GM21723 (cell line): ENCODE measurements around the gene TNNT3.

Experiments used
- ATAC-seq: cut with Tn5 transposase; IDR thresholded peaks from one replicate; pipeline ENCODE4 v1.9.1; 2021; ENCODE audit warnings: mild to moderate bottlenecking, moderate library complexity; ENCODE audit not compliant: unreplicated experiment

Gene TNNT3

DNA sequence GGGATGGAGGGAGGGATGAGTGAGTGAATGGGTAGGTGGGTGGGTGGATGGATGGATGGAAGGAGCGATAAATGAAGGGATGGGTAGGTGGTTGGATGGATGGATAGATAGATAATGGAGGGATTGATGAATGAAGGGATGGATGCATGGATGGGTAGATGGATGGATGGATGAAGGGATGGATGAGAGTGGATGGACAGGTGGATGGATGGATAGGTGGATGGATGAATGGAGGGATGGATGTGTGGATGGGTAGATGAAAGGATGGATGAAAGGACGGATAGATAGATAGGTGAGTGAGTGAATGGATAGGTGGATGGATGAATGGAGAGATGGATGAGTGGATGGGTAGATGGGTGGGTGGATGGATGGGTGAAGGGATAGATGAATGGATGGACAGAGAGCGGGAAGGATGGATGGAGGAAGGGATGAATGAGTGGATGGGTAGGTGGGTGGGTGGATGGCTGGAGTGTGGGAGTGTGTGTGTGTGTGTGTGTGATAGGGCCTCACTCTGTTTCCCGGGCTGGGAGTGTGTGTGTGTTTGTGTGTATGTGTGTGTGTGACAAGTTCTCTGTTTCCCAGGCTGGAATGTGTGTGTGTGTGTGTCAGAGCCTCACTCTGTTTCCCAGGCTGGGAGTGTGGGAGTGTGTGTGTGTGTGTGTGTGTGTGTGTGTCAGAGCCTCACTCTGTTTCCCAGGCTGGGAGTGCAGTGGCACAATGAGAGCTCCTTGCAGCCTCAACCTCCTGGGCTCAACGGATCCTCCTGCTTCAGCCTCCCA lies 25.7 kb upstream of the TNNT3 start:
- no peak for ATAC-seq

DNA sequence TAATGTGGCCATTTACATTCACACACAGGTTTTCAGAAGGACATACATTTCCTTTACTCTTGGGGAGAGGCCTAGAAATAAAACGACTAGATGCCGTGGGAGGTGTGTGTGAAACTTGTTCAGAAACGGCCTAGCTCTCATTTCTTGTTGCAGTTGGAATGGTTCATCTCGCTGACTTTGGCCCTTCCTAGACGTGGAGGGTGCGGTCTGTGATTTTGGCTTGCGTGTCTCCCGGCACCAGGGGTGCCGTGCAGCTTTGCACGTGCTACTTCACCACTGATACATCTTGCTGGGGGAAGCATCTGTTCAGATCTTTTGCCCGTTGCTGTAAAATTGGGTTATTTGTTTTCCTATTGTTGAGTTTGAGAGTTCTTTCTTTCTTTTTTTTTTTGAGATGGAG lies 24.7 kb upstream of the TNNT3 start:
- no peak for ATAC-seq

DNA sequence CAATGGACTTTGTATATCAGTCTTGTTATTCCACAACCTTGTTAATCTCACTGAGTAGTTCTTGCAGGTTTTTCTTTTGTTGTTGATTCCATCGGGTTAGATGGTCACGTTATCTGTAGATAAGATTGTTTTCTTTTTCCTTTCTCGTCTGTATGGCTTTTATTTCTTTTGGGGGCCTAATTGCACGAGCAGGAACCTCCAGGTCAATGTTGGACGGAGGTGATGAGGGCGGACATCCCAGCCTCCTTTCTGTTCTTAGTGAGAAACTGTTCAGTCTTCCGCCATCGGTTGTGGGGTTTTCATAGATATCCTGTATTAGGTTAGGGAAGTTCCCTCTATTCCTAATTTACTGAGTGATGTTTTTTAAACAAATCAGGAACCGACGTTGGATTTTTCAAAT lies 23.0 kb upstream of the TNNT3 start:
- ATAC-seq: no peak

DNA sequence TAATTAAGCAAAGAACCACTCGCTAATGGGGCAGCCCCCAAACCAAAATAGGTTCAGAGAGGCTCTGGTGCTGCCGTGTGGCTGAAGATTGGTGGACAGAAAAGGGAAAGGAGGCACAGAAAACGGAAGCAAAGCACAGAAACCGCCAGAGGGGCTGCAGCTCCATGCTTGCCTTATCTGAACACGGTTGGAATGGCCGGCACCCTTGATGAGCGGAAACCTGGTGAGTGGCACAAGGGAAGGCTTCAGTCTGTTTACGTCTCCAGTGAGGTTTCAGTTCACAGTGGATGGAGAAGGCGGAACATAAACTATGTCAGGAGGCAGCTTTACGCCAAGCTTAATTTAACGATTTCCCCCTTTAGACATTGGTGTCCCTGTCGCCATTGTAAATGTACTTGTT lies 22.6 kb upstream of the TNNT3 start:
- no peak for ATAC-seq

DNA sequence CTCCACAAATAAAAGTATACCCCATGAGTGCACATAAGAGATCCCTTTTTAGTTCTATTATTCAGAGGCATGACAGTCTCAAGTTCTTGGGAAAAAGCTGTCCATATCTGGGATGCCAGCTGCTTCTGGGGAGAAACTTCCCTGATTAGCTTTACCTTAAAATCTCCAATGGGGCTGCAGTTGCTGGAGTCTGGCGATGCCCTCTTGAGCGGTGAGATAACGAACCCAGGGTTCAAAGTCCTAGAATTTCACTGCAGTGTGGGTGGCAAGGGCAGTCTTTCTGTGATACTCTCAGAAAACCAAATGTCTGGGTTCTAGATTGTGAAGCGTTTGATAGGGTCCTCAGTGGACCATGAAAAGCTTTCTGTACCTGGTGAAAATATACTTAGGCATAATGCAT lies 20.4 kb upstream of the TNNT3 start:
- no peak for ATAC-seq

DNA sequence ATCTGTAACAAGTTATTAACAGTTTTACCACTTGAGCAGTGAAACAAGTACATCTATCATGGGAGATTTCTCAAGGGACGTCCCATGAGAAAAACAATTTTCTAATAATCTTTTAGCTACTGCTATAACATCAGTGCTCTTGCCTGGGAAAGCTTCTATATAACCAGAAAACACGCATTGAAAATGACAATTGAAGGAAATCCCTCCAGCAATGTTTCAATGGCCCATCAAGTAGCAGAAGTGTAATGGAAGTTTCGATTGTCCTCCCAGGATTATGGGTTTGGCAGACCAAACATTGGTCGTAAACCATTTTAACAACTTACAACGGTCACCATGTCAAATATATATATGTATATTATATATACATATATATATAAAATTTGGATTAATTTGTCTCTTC lies 19.8 kb upstream of the TNNT3 start:
- ATAC-seq: no peak

DNA sequence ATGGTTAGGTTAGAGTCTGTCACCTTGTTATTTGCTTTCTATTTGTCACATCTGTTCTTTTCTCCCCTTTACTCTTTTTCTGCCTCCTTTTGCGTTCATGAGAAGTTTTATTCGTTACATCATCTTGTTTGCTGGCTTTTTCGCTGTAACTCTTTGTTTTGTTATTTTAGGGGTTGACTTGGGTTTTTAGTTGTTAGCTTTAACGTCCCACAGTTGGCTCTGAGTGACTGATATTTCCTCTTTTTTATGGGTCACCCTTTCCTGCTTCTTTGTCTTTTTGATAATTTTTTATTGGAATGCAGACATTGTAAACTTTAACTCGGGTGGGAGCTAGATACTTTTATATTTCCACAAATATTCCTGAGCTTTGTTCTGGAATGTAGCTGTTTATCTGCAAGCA lies 13.3 kb upstream of the TNNT3 start:
- ATAC-seq: no peak

DNA sequence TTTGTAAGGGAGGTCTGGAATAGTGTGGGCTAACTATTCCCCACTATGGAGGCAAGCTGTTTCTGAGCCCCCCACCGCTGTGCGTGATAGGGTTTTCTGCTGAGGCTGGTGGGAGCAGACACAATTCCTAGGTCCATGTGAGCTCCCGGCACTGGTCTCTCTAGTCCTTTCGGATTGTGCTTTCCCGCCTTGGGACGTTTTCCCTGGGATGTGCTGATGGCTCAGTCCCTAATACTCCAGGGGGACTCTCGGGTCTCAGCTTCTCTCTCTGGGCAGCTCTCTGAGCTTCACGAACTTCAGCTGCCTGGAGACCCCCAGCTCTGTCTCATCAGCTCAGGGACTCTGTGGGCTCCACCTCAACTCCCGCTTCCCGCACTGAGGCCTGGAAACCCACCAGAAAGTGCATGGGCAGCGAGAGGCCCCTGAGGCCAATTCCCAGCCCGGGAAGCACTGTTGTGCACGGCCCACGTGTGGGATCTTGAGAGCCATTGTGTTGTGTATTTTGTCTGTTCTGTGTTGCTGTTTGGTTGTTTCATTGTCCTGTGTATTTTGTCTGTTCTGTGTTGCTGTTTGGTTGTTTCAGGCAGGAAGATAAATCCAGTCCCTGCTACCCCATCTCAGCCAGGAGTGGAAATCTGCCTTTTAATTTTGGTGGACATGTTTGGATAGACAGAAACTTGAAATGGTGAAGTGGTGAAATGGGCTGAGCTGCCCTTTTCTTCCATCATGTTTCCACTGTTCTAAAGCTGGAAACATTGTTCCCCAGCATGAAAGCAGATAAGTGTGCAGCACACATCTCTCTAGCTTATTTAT lies 12.7 kb upstream of the TNNT3 start:
- ATAC-seq: no peak

DNA sequence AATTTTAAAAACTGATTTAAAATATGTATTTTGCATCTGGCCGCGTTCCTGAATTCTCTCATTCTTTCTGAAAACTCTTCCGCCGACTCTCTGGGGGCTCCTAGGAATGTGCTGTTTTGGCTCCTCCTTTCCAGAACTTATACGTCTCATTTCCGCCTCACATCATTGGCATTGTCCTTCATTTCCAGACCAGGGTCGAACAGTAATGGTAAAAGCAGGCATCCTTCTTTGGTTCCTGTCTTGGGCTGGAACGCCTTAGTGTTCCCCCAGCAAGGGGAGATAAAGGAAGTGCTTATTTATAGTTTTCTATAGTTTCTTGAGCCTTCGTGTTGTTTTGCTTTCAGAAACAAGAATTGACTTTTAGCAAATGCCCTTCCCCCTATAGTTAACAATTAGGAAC lies 10.9 kb upstream of the TNNT3 start:
- ATAC-seq: no peak

DNA sequence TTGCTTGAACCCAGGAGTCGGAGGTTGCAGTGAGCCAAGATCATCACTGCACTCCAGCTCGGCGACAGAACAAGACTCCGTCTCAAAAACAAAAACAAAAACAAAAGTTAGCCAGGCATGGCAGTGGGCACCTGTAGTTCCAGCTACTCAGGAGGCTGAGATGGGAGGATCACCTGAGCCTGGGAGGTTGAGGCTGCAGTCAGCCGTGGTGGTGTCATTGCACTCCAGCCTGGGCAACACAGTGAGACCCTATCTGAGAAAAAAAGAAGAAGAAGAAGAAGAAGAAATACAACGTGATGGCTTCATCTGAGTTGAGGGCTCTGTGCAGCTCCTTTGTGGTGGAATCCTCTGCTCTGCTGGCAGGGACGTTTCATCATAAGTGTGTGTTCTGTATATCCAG lies 10.0 kb upstream of the TNNT3 start:
- no peak for ATAC-seq

DNA sequence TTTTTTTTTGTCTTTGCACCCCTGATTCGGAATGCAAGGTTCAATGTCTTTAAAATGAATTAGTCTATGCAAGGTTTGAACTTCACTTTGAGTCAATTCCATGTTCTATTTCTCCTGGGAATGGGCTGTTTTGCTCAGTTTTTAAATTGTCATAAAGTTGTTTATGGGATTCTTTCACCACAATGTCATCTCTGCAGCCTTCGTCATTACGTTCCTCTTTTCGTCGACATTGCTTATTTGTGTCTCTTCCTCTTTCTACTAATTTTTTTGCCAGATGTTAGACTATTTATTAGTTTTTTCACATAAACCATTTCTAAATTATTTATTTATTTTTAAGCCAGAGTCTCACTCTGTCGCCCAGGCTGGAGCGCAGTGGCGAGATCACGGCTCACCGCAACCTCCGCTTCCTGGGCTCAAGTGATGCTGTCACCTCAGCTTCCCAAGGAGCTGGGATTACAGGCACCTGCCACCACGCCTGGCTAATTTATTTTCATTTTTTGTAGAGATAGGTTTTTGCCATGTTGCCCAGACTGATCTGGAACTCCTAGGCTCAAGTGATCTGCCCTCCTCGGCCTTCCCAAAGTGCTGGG lies 7.1 kb upstream of the TNNT3 start:
- no peak for ATAC-seq

DNA sequence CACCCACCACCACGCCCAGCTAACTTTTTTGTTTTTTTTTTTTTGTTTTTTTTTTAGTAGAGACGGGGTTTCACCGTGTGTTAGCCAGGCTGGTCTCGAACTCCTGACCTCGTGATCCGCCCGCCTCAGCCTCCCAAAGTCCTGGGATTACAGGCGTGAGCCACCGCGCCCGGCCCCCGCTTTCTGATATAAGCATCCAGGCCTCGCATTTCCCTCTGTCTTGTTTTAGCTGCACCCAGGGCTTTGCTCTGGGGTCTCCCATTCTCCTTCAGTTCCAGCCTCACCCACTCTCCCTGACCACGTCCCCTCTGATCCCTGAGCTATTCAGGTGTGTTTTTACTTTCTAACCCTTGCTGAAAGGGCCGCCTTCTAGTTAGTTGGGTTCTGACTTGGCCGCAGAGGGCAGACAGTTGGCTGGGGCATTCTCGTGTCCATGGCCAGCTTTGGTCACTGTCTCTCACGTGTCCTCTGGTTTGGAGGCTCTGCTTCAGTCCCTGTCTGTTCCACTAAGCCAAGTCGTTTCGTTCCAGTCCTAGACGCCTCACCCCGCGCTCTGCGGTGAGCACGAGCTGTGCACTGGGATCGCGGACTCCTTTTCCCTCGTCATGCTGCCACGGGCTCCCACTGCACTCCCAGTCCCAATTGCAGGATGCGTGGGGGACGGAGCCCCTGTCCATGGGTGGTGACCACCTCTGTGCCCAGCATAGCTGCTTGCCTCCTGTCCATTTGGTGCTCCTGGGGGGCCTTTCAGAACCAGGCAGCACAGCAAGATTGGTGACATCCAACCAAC lies 6.0 kb upstream of the TNNT3 start:
- ATAC-seq: no peak

DNA sequence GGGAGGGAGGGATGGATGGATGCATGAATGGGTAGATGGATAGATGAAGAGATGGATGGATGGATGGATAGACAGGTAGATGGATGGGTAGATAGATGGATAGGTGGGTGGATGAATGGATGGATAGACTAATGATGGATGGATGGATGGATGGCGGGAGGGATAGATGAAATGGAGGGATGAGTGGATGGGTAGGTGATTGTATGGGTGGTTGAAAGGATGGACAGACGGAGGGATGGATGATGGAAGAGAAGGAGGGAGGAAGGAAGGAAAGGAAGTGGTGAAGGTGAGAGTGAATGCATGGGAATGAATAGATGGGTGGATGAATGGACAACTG lies 3.7 kb upstream of the TNNT3 start:
- no peak for ATAC-seq

DNA sequence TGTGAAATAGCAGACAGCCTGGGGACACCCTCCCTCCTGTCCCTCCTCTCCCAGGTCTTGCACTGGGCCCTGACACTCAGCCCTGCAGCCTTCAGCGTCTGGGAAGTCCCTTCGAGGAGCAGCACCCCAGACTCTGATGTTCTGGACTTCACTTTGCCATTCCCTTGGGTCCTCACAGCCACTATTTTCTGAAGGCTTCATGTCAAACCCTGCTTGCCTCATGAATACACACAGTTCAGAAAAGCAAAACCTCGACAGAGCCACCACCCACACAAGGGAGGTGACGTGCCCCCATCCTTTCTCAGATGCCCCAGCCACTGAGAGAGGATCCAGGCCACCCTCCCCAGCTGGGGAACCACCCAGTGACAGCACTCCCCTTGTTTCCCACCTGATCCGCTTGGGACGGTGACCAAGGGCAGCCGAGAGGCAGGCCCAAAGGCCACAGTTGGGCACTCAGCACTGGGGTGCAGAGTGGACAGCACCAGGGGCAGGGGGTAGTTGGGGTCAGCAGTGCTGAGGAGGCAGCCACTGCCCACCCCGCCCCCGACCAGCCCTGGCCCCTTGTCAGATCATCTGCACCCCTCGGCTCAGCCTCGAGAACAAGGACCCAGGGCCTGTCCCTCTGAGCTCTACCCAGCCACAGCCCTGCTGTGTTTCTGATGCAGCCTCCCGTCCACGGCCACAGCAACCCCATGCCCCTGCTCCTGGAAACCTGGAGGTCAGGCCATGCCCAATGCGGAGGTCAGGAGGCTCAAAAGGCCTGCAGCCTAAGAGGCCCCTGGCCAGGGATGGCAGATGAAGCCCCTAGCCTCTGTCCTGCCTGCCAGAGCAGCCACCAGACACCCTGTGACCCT lies 3.1 kb upstream of the TNNT3 start:
- peak; percentile 60 for ATAC-seq

DNA sequence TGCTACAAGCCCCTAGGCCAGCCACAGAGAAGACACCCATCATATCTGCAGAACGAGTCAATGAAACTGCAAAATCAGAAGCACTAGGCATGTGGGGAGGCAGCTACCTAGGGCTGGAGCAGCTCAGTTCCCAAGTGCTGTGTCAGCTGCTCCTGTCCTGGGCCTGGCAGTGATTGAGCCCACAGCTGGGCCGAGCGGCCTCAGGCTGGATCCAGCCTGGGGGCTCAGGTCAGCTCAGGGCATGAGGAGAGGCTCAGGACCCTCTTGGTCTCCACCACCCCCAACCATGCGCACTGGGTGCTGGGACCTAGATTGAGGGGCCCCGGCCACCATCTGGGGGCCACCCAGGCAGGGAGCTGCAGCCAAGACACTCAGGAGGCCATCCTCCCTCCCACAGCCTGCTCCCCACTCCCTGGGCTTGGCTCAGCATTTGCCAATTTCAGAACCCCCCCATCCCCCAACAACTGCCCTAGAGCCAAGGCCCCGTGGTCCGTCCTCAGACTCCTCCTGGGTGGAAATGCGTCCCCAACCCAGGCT lies 2.4 kb upstream of the TNNT3 start:
- peak; percentile 19 for ATAC-seq

DNA sequence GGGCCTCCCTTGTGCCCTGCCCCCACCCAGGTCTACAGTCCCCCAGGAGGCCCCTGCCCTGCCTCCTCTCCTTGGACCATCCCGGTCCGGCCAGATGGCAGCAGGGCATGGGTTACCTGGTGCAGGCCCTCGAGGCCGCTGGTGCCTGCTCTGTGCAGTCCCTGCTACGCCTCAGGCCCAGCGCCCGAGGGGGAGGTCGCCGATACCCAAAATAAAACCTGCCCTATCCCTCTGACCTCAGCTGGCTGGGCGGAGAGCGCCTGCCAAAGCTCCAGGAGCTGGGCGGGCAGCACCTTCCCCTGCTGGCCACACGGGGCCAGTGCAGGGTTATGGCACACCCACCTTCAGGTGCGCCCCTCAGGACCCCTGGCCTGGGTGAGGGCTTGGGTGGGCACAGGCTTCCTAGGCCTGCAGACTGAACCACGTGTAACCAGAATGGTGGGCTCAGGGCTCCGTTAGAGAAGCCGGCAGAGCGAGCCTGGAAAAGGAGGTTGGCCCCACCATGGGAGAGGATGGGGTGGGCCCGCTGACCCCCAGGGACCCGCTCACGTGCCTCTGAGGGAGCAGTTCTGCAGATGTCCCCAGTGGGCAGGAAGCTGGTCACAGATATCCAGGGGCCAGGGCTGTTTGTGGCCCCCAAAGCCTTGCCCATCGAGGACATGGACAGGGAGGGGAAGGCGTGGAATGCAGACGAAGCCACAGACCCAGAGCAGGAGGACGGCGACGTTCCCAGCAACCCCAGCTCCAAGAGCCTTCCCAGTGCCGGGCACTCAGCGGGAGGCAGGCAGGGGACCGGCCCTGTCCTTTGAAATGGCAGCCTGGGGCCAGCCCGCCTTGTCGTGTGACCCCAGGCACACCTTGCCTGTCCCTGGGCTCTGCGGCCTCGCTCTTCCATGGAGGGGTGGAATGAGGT lies 1.7 kb upstream of the TNNT3 start:
- no peak for ATAC-seq

DNA sequence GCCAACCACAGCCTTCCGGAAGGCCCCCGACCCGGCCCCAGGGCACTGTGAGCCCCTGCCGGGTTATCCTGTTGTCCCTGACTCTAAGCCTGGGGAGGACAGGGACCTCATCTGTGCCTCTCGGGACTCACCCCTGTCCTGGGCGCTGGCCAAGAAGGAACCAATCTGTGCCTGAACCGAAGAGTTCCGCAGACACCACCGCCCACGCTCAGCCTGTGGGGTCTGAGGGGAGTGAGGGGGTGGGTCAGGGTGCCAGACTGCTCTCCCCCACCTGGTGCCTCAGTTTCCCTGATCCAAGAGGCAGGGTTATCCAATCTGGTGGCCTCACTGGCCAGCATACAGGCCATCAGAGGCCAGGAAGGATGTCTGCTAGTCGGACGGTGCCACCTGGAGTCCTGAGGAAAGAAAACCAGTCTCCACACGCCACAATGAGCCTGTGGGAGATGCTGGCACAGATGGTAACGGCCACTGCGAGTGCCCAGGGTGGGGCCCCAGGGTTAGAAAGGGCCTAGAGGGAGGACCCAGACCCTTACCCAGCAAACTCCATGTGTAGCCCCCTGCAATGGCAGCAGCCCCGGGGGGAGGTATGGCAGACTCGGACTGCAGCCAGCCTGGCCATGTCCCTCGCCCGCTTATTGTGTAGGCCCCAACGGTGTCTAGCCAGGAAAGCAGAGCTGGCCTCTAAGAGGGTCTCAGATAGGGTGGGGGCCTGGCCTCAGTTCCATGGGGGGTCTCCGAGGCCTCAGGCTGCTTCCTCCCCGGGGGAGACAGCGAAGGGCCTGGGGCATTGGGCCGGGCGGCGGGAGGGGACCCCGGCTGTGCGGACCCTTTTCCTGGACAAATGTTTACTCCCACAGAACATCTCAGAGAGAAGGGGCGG lies 827 bp upstream of the TNNT3 start:
- ATAC-seq: no peak
